VCaP (cell line): Measurements from ENCODE around the gene ZSCAN9.
A peak's percentile ranks its signal among the peaks of the same experiment; 100 is the strongest.

Source experiments
- H3K27ac ChIP-seq: fragments of 450-650 bp; 2 replicates; pipeline ENCODE4 v1.5.1; 2017
- CTCF ChIP-seq: fragments of 450-650 bp; conservative IDR thresholded peaks from 2 replicates; pipeline ENCODE4 v1.5.1; 2017; ENCODE audit warnings: mild to moderate bottlenecking, moderate library complexity

Gene ZSCAN9

DNA sequence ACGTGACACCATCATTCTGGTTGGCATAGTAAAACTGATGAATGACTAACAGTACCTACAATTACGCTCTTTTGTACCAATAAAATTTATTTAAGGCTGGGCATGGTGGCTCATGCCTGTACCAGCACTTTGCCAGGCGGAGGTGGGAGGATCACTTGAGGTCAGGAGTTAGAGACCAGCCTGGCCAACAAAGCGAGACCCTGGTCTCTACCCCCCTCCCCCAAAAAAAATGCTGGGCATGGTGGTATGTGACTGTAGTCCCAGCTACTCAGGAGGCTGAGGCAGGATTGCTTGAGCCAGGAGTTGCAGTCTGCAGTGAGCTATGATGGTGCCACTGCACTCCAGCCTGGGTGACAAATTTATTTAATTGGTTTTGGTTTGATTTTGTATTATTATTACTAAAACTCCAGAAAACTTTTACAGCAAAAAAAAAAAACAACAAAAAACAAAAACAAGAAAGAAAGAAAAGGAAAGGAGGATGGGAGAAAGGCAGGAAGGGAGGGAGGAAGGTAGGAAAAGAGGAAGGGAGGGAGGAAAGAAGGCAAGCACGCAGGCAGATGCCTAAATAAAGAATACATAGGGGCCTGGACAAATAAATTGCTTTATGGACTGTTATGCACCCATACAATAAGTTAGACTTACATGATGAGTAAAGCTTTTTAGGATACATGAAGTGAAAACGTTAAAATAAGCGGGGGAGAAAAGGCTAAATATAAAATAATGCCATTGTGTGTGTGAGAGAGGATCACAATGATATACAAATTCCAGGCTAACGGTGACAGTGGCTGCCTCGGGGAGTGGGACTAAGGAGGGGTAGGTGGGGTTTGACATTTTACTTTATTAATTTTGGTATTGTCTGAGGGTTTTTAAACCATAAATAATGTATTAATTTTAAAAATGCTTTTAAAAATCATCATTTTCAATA, 682 bp upstream of the ZSCAN9 start:
- no peak for TF ChIP-seq CTCF
- H3K27ac ChIP-seq: peak overlapping the region; percentile 81

DNA sequence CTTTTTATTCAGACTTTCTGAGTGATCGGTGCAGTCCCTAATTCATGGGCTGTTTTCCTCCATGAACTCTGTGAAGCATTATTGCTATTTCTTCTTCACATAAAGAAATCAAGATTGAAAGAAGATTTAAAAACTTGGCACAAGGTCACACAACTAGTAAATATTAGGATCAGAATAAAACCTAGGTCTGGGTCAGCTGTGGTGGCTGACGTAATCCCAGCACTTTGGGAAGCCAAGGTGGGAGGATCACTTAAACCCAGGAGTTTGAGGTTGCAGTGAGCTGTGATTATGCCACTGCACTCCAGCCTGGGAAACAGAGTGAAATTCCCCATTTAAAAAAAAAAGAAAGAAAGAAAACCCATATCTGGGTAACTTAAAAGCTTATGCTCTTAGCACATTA, 1.4 kb downstream of the ZSCAN9 start:
- TF ChIP-seq CTCF: no peak

GRCh38 chr6:28232785-28233184, 7.7 kb downstream of the ZSCAN9 start:
- no peak overlapping the region for H3K27ac ChIP-seq
- TF ChIP-seq CTCF: no peak

More for the DNA sequence above, 1.4 kb downstream of the ZSCAN9 start:
- H3K27ac ChIP-seq: no peak overlapping the region

DNA sequence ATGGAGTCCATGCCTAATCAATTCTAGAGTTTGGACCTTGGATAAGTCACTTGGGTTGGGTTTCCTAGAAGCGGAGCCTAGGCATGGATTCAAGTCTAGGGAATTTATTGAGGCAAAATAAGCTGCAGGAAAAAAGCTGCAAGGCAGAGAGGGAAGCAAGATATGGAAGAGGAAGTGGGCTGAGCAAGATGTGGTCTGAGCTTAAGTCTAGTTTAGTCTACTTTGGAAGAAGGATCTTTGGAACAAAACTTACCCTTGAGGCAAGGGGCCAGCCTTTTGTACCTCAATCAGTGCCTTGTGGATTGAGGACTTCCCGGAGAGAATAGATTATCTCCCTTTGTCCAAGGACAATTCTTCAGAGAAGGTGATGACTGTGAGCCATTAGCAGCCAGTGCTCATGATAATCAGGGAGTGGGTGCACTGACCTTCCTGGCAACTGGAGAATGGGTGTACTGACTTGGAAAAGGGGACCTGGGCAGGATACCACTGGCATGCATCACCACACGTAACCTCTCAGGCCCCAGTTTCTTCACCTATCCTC, 10.9 kb downstream of the ZSCAN9 start:
- TF ChIP-seq CTCF: no peak
- H3K27ac ChIP-seq: no peak overlapping the region

GRCh38 chr6:28239636-28240035, 14.6 kb downstream of the ZSCAN9 start:
- TF ChIP-seq CTCF: no peak
- no peak overlapping the region for H3K27ac ChIP-seq

- no peak overlapping the region for H3K27ac ChIP-seq
- no peak for TF ChIP-seq CTCF
Observed at GRCh38 chr6:28240471-28240870, 15.4 kb downstream of the ZSCAN9 start.

- no peak for TF ChIP-seq CTCF
- H3K27ac ChIP-seq: no peak overlapping the region
Observed at GRCh38 chr6:28243946-28244345, 18.9 kb downstream of the ZSCAN9 start.
